Measurements from ENCODE around the gene PRTFDC1. TPM values are rescaled to one million over a fixed set of nuclear protein-coding genes. Genes with fewer than 3 reads are reported as not detected.

PRTFDC1 gene
- total RNA-seq, 1 donor from 2014 or later, result 7.6 TPM

GRCh38 chr10:24930427-24930826 is 22.0 kb downstream of the PRTFDC1 start:
- Histone ChIP-seq H3K27me3 (no peaks in the 10 kb centered on the region), H3K36me3 (no peaks in the 10 kb centered on the region), H3K27ac (no peak overlapping the region), H3K4me3 (no peak overlapping the region), H3K4me1 (no peaks in the 10 kb centered on the region), H3K9me3 (no peaks in the 10 kb centered on the region)
- intact Hi-C loops (cut with DNase I), result no loop called here
- TF ChIP-seq POLR2AphosphoS5 (IDR thresholded peaks at IDR 0.05; ENCODE audit: insufficient read depth in 1 of 2, low read depth in 1 of 2), result no peak
- TF ChIP-seq, protein P1, sequence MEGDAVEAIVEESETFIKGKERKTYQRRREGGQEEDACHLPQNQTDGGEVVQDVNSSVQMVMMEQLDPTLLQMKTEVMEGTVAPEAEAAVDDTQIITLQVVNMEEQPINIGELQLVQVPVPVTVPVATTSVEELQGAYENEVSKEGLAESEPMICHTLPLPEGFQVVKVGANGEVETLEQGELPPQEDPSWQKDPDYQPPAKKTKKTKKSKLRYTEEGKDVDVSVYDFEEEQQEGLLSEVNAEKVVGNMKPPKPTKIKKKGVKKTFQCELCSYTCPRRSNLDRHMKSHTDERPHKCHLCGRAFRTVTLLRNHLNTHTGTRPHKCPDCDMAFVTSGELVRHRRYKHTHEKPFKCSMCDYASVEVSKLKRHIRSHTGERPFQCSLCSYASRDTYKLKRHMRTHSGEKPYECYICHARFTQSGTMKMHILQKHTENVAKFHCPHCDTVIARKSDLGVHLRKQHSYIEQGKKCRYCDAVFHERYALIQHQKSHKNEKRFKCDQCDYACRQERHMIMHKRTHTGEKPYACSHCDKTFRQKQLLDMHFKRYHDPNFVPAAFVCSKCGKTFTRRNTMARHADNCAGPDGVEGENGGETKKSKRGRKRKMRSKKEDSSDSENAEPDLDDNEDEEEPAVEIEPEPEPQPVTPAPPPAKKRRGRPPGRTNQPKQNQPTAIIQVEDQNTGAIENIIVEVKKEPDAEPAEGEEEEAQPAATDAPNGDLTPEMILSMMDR (IDR thresholded peaks at IDR 0.05), result no peak
- TF ChIP-seq POLR2A (IDR thresholded peaks at IDR 0.05), result no peak
- no peak for DNase-seq (ENCODE audit: extremely low spot score in 2 of 2)

DNA sequence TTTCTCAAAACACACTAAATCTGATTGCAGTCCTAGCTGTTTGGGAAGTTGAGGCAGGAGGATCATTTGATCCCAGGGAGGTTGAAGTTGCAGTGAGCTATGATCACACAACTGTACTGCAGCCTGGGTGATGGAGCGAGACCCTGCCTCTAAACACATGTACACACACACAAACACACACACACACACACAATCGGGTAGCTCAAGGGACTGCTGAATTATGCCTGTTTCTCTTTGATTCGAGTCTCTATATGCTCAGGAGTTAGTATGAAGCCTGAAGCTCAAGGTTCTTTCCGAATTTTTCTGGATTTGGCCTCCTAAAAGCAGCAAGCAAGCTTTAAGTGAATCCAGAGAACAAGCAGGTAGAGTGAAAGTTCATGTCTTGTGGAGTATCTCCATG is 22.5 kb downstream of the PRTFDC1 start:
- no peak overlapping the region for H3K4me3 ChIP-seq
- intact Hi-C loops (cut with DNase I), result no loop called here
- no peak for DNase-seq (ENCODE audit: extremely low spot score in 2 of 2)
- no peaks in the 10 kb centered on the region for H3K27me3 ChIP-seq
- H3K36me3 ChIP-seq, result no peaks in the 10 kb centered on the region
- no peak overlapping the region for H3K27ac ChIP-seq
- TF ChIP-seq POLR2AphosphoS5 (IDR thresholded peaks at IDR 0.05; ENCODE audit: insufficient read depth in 1 of 2, low read depth in 1 of 2), result no peak
- TF ChIP-seq, protein P1 (IDR thresholded peaks at IDR 0.05), result no peak
- no peak for TF ChIP-seq POLR2A (IDR thresholded peaks at IDR 0.05)
- no peaks in the 10 kb centered on the region for H3K9me3 ChIP-seq
- H3K4me1 ChIP-seq, result no peaks in the 10 kb centered on the region

- TF ChIP-seq, protein P1 (IDR thresholded peaks at IDR 0.05), result no peak
- TF ChIP-seq POLR2A (IDR thresholded peaks at IDR 0.05), result no peak
- TF ChIP-seq POLR2AphosphoS5 (IDR thresholded peaks at IDR 0.05; ENCODE audit: insufficient read depth in 1 of 2, low read depth in 1 of 2), result no peak
- intact Hi-C loops (cut with DNase I), result no loop called here
- Histone ChIP-seq H3K9me3 (no peaks in the 10 kb centered on the region), H3K36me3 (no peaks in the 10 kb centered on the region), H3K4me1 (no peaks in the 10 kb centered on the region), H3K4me3 (no peak overlapping the region), H3K27me3 (no peaks in the 10 kb centered on the region), H3K27ac (no peak overlapping the region)
- no peak for DNase-seq (ENCODE audit: extremely low spot score in 2 of 2)
These were observed 23.3 kb downstream of the PRTFDC1 start for GRCh38 chr10:24929056-24929544.

DNA sequence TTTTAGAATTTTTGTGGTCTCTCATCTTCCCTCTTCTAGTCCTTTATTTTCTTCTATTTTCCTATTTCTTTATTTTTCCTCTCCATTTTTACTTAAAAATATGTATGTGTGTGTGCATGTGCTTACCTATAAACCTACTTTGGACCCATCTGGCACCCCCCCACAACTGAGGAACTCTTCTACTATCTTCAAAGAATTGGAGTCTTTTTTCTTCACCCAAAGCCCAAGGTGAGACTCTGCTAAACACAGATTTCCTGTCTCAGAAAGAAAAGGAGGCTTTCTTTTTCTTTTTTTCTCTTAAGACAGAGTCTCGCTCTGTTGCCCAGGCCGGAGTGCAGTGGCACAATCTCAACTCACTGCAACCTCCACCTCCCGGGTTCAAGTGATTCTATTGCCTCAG is 24.2 kb downstream of the PRTFDC1 start:
- H3K9me3 ChIP-seq, result no peaks in the 10 kb centered on the region
- DNase-seq (ENCODE audit: extremely low spot score in 2 of 2), result no peak
- no peaks in the 10 kb centered on the region for H3K36me3 ChIP-seq
- intact Hi-C loops (cut with DNase I), result no loop called here
- TF ChIP-seq POLR2A (IDR thresholded peaks at IDR 0.05) (no peak), POLR2AphosphoS5 (IDR thresholded peaks at IDR 0.05; ENCODE audit: insufficient read depth in 1 of 2, low read depth in 1 of 2) (no peak)
- TF ChIP-seq, protein P1 (IDR thresholded peaks at IDR 0.05), result no peak
- H3K27me3 ChIP-seq, result no peaks in the 10 kb centered on the region
- H3K4me1 ChIP-seq, result no peaks in the 10 kb centered on the region
- H3K27ac ChIP-seq, result no peak overlapping the region
- H3K4me3 ChIP-seq, result no peak overlapping the region

DNA sequence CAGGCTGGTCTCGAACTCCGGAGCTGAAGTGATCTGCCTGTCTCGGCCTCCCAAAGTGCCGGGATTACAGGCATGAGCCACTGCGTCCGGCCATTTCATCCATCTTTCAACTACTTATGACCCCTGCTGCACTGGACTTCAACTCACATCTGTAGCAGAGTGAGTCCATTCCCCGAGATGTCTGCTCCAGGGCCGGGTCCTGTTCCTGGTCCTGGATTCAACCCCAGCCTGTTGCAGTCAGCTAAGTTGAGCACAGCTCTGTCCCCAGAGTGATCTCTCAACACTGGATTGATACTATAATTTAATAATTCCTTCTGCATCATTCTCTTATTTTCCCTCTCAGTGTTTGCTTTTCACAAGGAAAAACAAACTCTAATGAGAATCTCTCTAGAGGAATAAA is 25.8 kb downstream of the PRTFDC1 start:
- no peak for DNase-seq (ENCODE audit: extremely low spot score in 2 of 2)
- intact Hi-C loops (cut with DNase I), result no loop called here
- Histone ChIP-seq H3K27me3 (no peaks in the 10 kb centered on the region), H3K4me1 (peaks cover under 1% of the 10 kb centered on the region), H3K9me3 (no peaks in the 10 kb centered on the region), H3K4me3 (no peak overlapping the region), H3K27ac (no peak overlapping the region), H3K36me3 (no peaks in the 10 kb centered on the region)
- TF ChIP-seq POLR2AphosphoS5 (IDR thresholded peaks at IDR 0.05; ENCODE audit: insufficient read depth in 1 of 2, low read depth in 1 of 2) (no peak), POLR2A (IDR thresholded peaks at IDR 0.05) (no peak)
- TF ChIP-seq, protein P1 (IDR thresholded peaks at IDR 0.05), result no peak
